B cell (primary cell): ENCODE results near the gene ADCY2.

Experiments
- EZH2 ChIP-seq: IDR thresholded peaks from 2 replicates; pipeline ENCODE4 v1.6.1; 2012; ENCODE audit warnings: borderline replicate concordance, low read depth, mild to moderate bottlenecking, moderate library complexity, low read length; ENCODE audit not compliant: insufficient read depth, poor library complexity, severe bottlenecking
- TF ChIP-seq, protein P1 (sequence below): fragments of 200-600 bp; IDR thresholded peaks from one replicate; pipeline ENCODE4 v1.8.0; 2022; ENCODE audit warnings: antibody characterized with exemption, mild to moderate bottlenecking

DNA sequence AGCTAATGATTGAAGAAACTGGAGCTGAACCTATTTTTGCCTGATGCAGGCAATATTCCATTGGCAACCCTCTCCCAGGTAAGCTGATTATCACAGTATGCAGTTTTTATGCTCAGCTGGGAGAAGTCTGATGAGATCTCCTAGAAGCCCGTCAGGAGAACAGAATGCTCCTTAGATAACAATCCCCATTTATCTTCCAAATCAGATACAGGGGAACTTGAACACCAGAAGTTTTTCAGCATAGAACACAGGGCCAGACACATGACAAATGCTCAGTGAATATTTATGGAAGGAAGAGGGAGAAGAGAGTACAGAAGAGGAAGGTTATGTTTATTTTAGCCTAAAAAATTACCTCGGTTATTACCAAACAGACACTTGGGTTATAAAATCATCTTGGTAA is 417.1 kb downstream of the ADCY2 start:
- TF ChIP-seq, protein P1, sequence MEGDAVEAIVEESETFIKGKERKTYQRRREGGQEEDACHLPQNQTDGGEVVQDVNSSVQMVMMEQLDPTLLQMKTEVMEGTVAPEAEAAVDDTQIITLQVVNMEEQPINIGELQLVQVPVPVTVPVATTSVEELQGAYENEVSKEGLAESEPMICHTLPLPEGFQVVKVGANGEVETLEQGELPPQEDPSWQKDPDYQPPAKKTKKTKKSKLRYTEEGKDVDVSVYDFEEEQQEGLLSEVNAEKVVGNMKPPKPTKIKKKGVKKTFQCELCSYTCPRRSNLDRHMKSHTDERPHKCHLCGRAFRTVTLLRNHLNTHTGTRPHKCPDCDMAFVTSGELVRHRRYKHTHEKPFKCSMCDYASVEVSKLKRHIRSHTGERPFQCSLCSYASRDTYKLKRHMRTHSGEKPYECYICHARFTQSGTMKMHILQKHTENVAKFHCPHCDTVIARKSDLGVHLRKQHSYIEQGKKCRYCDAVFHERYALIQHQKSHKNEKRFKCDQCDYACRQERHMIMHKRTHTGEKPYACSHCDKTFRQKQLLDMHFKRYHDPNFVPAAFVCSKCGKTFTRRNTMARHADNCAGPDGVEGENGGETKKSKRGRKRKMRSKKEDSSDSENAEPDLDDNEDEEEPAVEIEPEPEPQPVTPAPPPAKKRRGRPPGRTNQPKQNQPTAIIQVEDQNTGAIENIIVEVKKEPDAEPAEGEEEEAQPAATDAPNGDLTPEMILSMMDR, result no peak
- TF ChIP-seq EZH2, result no peak
